NB4 (cell line): Measurements from ENCODE around the gene ACAT2.

Experiments
- DNase-seq: peaks from one replicate; pipeline ENCODE4 v3.0.0; 2010; ENCODE audit warnings: low read depth
- H3K4me3 ChIP-seq: one replicate; pipeline ENCODE4 v1.5.1; 2011; ENCODE audit warnings: mild to moderate bottlenecking, low read depth, low read length, moderate library complexity
- CTCF ChIP-seq: IDR thresholded peaks from one replicate; pipeline ENCODE4 v1.5.1; 2012; ENCODE audit warnings: low read depth, low read length
- MYC ChIP-seq: IDR thresholded peaks from 2 replicates; pipeline ENCODE4 v1.6.1; 2011; ENCODE audit warnings: low read depth, low read length
- POLR2A ChIP-seq: IDR thresholded peaks from 2 replicates; pipeline ENCODE4 v1.6.1; 2011; ENCODE audit warnings: mild to moderate bottlenecking; ENCODE audit not compliant: insufficient read length; ENCODE audit errors: extremely low read depth
- TF ChIP-seq, protein P1 (sequence below): IDR thresholded peaks from 2 replicates; pipeline ENCODE4 v1.6.1; 2011; ENCODE audit warnings: low read depth, low read length

ACAT2 gene

DNA sequence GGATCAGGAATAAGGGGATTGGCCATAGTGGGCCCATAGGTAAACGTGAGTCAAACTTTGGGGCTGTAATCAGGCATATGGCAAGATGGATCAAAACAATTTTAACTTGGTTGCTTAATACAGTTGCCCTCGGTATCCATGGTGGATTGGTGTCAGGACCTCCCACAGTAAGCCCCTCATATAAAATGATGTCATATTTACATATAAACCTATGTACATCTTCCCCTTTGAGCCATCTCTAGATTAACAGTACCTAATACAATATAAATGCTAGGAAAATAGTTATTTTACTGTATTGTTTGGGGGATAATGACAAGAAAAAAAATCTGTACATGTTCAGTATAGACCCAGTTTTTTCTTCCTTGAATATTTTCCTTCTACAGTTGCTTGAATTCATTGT is 7.4 kb upstream of the ACAT2 start:
- H3K4me3 ChIP-seq = no peak overlapping the region
- DNase-seq = no peak
- TF ChIP-seq CTCF (no peak), POLR2A (no peak), MYC (no peak)
- TF ChIP-seq, protein P1, sequence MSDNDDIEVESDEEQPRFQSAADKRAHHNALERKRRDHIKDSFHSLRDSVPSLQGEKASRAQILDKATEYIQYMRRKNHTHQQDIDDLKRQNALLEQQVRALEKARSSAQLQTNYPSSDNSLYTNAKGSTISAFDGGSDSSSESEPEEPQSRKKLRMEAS = no peak

GRCh38 chr6:159754959-159755914 is 6.6 kb upstream of the ACAT2 start:
- TF ChIP-seq CTCF = no peak
- TF ChIP-seq, protein P1 = no peak
- no peak for TF ChIP-seq POLR2A
- TF ChIP-seq MYC = no peak
- no peak for DNase-seq
- H3K4me3 ChIP-seq = no peak overlapping the region

DNA sequence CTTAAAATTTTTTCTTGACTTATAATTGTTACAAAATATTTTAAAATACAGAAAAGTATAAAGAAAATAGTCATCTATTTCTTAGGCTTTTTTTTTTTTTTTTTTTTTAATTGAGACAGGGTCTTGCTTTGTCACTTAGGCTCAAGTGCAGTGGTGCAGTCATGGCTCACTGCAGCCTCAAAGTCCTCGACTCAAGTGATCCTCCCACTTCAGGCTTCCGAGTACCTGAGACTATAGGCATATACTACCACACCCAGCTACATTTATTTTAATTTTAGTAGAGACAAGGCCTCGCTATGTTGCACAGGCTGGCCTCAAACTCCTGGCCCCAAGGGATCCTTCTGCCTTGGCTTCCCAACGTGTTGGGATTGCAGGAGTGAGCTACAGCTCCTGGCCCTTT is 5.3 kb upstream of the ACAT2 start:
- H3K4me3 ChIP-seq = no peak overlapping the region
- no peak for DNase-seq
- no peak for TF ChIP-seq POLR2A

- no peak overlapping the region for H3K4me3 ChIP-seq
- no peak for TF ChIP-seq MYC
- TF ChIP-seq CTCF = peak; percentile 21
- DNase-seq = no peak
Measured at GRCh38 chr6:159758031-159759001, 3.5 kb upstream of the ACAT2 start.

DNA sequence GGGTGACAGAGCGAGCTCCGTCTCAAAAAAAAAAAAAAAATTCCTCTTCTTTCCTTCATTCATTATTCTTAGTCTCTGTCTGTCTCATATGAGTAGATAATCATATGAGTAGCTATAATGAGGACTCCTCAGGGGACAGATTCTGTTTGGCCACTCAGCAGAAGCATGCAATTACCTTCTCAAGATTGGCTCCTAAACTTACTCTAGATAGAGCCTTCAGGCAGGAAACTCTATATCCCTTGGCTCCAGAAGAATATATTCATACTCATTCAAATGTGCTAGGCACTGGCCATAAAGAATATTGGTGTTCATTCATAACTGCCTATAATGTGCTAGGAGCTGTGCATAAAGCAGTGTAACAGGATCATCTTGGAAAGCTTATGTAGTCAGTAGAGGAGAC is 2.2 kb upstream of the ACAT2 start:
- H3K4me3 ChIP-seq = no peak overlapping the region
- TF ChIP-seq POLR2A = no peak
- TF ChIP-seq CTCF = no peak
- TF ChIP-seq, protein P1 = no peak
- TF ChIP-seq MYC = no peak
- DNase-seq = no peak

- peak overlapping the region; percentile 81 for H3K4me3 ChIP-seq
- TF ChIP-seq POLR2A = no peak
- no peak for TF ChIP-seq CTCF
- TF ChIP-seq, protein P1 = no peak
- no peak for TF ChIP-seq MYC
- DNase-seq = no peak
Measured at GRCh38 chr6:159760602-159761057, 1.2 kb upstream of the ACAT2 start.
